Heart left ventricle (tissue), 13 donors: ENCODE measurements around the gene PAX2.

Experiments used
- POLR2A ChIP-seq, 2 donors: fragments of 450-650 bp; IDR thresholded peaks; one replicate each; pipeline ENCODE4 v1.6.1; 2017; ENCODE audit warnings: antibody characterized with exemption in 2 of 2, mild to moderate bottlenecking in 2 of 2, moderate library complexity in 2 of 2
- TF ChIP-seq, protein P1 (sequence below), 12 donors: fragments of 200-600 bp; sonication (generic) in 4 of 12; IDR thresholded peaks; one replicate each; pipeline versions ENCODE4 v1.5.0 to v1.8.0; 2018 to 2022; ENCODE audit warnings: antibody characterized with exemption in 12 of 12, mild to moderate bottlenecking in 5 of 12
- donor health status: ischemic (EF 13 %, LVEDD 7.1; RV severe dilation, severe dysfunction).
- donor health status: DM: no; HTN: yes; CAD: no.
- donor health status: DM: no; HTN: no; CAD: no.
- donor health status: ischemic (EF 25% LVEDD 6.9; RV normal size, moderate dysfunction).
- donor health status: ischemic (EF 25% LVEDD 5.7; RV mildly dilated, moderate dysfunction).
- donor health status: ischemic (EF 35%, LVEDD 5.7; RV mildly dilated, moderate dysfunction).
- donor health status: nonischemic (EF 11% LVEDD 7.7; RV severe dilation, severe dysfunction).
- donor health status: DM: yes; HTN: yes; CAD: no.
- donor health status: PGD.
- donor health status: ischemic (EF 29% LVEDD 5.4; RV normal size, mild dysfunction).
- donor health status: nonischemic (EF 23%, LVEDD 6.1; RV moderate dilation, normal function).

- TF ChIP-seq, protein P1, sequence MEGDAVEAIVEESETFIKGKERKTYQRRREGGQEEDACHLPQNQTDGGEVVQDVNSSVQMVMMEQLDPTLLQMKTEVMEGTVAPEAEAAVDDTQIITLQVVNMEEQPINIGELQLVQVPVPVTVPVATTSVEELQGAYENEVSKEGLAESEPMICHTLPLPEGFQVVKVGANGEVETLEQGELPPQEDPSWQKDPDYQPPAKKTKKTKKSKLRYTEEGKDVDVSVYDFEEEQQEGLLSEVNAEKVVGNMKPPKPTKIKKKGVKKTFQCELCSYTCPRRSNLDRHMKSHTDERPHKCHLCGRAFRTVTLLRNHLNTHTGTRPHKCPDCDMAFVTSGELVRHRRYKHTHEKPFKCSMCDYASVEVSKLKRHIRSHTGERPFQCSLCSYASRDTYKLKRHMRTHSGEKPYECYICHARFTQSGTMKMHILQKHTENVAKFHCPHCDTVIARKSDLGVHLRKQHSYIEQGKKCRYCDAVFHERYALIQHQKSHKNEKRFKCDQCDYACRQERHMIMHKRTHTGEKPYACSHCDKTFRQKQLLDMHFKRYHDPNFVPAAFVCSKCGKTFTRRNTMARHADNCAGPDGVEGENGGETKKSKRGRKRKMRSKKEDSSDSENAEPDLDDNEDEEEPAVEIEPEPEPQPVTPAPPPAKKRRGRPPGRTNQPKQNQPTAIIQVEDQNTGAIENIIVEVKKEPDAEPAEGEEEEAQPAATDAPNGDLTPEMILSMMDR (IDR thresholded peaks at IDR 0.05) = no peak
- TF ChIP-seq POLR2A (IDR thresholded peaks at IDR 0.05) = no peak
These were observed 90.4 kb downstream of the PAX2 start for GRCh38 chr10:100835810-100836209.
